ENCODE results near the gene MYH2.

GRCh38 chr17:10523064-10523463 lies 26.4 kb downstream of the MYH2 start:
- TF ChIP-seq CTCF (IDR thresholded peaks at IDR 0.05 in 2 of 3, conservative IDR thresholded peaks at IDR 0.05 in 1 of 3; ENCODE audit: borderline replicate concordance in 1 of 3, insufficient read depth in 1 of 3, low read depth in 2 of 3, low read length in 2 of 3), result no peak
- no peak for TF ChIP-seq POLR2AphosphoS5 (IDR thresholded peaks at IDR 0.05; ENCODE audit: low read depth, low read length)
- TF ChIP-seq EZH2phosphoT487 (IDR thresholded peaks at IDR 0.05; ENCODE audit: borderline replicate concordance), result no peak
- no peak for TF ChIP-seq CEBPB (IDR thresholded peaks at IDR 0.05; ENCODE audit: low read depth)
- no peak for TF ChIP-seq RAD21 (IDR thresholded peaks at IDR 0.05; ENCODE audit: low read depth)
- TF ChIP-seq REST (IDR thresholded peaks at IDR 0.05; ENCODE audit: low read depth), result no peak
- TF ChIP-seq EZH2 (IDR thresholded peaks at IDR 0.05), result no peak
- no peak for TF ChIP-seq POLR2A (IDR thresholded peaks at IDR 0.05; ENCODE audit: borderline replicate concordance, extremely low read depth, insufficient read depth, insufficient read length)
- TF ChIP-seq ATF3 (IDR thresholded peaks at IDR 0.05), result no peak
- TF ChIP-seq ZFX (IDR thresholded peaks at IDR 0.05), result no peak
- no peak for TF ChIP-seq YY1 (IDR thresholded peaks at IDR 0.05; ENCODE audit: extremely low read depth, insufficient replicate concordance, low read depth, low read length)
- no peak for TF ChIP-seq FOSL1 (IDR thresholded peaks at IDR 0.05; ENCODE audit: low read depth)
